HL-60 (cell line): Measurements from ENCODE around the gene DNAJC2.
"Not testable (repeated sequence)": the region's sequence is repeated elsewhere in the genome, so short reads cannot be mapped to it uniquely, and the experiment has no call there.

Source experiments
- GABPA ChIP-seq: IDR thresholded peaks from 2 replicates; pipeline ENCODE4 v1.6.1; 2012; ENCODE audit warnings: low read depth
- POLR2AphosphoS5 ChIP-seq: IDR thresholded peaks from 2 replicates; pipeline ENCODE4 v1.6.1; 2012; ENCODE audit warnings: low read depth
- TF ChIP-seq, protein P1 (sequence below): IDR thresholded peaks from one replicate; pipeline ENCODE4 v1.5.1; 2011; ENCODE audit warnings: low read length, control low read depth, inconsistent platforms; ENCODE audit not compliant: insufficient read depth
- TF ChIP-seq, protein P2 (sequence below): IDR thresholded peaks from 2 replicates; pipeline ENCODE4 v1.6.1; 2012; ENCODE audit warnings: low read depth; ENCODE audit not compliant: insufficient replicate concordance

- TF ChIP-seq, protein P1, sequence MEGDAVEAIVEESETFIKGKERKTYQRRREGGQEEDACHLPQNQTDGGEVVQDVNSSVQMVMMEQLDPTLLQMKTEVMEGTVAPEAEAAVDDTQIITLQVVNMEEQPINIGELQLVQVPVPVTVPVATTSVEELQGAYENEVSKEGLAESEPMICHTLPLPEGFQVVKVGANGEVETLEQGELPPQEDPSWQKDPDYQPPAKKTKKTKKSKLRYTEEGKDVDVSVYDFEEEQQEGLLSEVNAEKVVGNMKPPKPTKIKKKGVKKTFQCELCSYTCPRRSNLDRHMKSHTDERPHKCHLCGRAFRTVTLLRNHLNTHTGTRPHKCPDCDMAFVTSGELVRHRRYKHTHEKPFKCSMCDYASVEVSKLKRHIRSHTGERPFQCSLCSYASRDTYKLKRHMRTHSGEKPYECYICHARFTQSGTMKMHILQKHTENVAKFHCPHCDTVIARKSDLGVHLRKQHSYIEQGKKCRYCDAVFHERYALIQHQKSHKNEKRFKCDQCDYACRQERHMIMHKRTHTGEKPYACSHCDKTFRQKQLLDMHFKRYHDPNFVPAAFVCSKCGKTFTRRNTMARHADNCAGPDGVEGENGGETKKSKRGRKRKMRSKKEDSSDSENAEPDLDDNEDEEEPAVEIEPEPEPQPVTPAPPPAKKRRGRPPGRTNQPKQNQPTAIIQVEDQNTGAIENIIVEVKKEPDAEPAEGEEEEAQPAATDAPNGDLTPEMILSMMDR = not testable (repeated sequence)
- peak; percentile 67 for TF ChIP-seq POLR2AphosphoS5
- not testable (repeated sequence) for TF ChIP-seq GABPA
- TF ChIP-seq, protein P2, sequence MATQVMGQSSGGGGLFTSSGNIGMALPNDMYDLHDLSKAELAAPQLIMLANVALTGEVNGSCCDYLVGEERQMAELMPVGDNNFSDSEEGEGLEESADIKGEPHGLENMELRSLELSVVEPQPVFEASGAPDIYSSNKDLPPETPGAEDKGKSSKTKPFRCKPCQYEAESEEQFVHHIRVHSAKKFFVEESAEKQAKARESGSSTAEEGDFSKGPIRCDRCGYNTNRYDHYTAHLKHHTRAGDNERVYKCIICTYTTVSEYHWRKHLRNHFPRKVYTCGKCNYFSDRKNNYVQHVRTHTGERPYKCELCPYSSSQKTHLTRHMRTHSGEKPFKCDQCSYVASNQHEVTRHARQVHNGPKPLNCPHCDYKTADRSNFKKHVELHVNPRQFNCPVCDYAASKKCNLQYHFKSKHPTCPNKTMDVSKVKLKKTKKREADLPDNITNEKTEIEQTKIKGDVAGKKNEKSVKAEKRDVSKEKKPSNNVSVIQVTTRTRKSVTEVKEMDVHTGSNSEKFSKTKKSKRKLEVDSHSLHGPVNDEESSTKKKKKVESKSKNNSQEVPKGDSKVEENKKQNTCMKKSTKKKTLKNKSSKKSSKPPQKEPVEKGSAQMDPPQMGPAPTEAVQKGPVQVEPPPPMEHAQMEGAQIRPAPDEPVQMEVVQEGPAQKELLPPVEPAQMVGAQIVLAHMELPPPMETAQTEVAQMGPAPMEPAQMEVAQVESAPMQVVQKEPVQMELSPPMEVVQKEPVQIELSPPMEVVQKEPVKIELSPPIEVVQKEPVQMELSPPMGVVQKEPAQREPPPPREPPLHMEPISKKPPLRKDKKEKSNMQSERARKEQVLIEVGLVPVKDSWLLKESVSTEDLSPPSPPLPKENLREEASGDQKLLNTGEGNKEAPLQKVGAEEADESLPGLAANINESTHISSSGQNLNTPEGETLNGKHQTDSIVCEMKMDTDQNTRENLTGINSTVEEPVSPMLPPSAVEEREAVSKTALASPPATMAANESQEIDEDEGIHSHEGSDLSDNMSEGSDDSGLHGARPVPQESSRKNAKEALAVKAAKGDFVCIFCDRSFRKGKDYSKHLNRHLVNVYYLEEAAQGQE = not testable (repeated sequence)
Measured at GRCh38 chr7:103279963-103280802, 64.4 kb downstream of the DNAJC2 start.
